ENCODE results near the gene GXYLT2.

The GXYLT2 gene

DNA sequence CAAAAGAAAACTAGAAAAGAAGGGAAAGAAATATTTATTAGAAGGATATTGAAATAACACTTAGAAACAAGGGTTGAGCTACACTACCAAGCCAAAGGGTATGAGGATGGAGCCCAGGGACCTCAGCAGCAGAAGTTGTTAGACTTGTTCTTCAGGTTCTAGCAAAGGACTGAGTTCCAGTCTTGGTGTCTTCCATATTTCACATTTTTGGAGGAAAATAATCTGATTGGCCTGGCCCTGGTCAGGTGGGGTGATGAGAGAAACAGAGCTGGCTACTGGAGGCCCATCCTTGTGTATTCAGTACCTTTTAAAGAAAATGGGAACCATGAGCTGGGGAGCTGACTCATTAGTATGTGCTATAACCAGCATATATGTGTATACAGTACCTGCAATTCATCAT is 137.0 kb downstream of the GXYLT2 start:
- DNase-seq: no peak

DNA sequence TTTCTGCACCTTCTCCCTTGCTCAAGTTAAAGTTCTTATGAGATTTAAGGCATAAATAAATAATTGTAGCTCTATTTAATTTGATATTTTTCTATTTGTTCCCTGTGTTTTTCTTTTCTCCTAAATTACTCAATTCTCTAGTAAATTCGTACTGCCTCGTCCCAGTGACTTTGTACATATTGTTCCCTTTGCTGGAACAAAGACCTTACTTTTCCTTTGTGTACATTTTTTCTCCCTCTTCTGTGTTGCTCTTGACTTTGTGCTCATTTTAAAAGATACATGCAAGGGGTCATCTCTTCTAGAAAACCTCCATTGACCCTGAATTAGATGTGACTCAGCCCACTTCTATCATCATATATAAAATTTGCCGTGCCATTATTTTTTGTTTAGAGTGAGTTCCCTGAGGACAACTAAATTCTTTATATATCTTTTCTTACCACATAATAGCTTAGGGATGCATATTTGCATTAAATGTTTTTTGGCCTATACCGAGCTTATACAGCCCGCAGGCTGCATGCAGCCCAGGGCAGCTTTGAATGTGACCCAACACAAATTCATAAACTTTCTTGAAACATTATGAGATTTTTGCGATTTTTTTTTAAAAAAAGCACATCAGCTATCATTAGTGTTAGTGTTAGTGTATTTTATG is 138.4 kb downstream of the GXYLT2 start:
- DNase-seq: no peak

Data from activated effector memory CD4-positive, alpha-beta T cell treated with anti-CD3 and anti-CD28 coated beads, Interleukin-2, amount 50 U/mL, for 16 hours (primary cell).